WI38 (cell line): Measurements from ENCODE around the gene TGFB2.

Experiments
- H3K4me3 ChIP-seq: 2 replicates; pipeline ENCODE4 v1.5.1; 2011; ENCODE audit warnings: low read depth, mild to moderate bottlenecking, control low read depth, low read length
- TF ChIP-seq, protein P1 (sequence below): IDR thresholded peaks from 2 replicates; pipeline ENCODE4 v1.5.1; 2012; ENCODE audit warnings: low read depth, mild to moderate bottlenecking, control low read depth, low read length

Gene TGFB2

DNA sequence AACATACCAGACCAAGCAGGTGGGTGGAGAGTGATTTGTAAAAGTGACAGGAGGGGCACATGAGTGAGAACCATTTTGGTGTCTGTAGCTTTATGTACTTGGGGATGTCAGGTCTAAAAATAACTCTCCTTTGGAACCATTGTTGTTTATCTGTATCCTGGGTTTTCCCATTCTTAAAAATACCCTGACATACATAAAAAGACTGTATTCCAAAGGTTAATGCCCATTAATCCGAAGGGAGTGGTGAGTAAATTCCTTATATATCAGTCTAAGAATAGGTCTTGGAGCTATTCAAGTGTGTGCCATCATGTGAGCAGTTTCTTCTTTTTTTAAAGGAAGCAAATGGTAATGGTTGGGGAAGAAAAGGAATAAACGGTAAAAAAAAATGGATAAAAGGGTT lies 117.5 kb downstream of the TGFB2 start:
- TF ChIP-seq, protein P1, sequence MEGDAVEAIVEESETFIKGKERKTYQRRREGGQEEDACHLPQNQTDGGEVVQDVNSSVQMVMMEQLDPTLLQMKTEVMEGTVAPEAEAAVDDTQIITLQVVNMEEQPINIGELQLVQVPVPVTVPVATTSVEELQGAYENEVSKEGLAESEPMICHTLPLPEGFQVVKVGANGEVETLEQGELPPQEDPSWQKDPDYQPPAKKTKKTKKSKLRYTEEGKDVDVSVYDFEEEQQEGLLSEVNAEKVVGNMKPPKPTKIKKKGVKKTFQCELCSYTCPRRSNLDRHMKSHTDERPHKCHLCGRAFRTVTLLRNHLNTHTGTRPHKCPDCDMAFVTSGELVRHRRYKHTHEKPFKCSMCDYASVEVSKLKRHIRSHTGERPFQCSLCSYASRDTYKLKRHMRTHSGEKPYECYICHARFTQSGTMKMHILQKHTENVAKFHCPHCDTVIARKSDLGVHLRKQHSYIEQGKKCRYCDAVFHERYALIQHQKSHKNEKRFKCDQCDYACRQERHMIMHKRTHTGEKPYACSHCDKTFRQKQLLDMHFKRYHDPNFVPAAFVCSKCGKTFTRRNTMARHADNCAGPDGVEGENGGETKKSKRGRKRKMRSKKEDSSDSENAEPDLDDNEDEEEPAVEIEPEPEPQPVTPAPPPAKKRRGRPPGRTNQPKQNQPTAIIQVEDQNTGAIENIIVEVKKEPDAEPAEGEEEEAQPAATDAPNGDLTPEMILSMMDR = no peak
- no peak overlapping the region for H3K4me3 ChIP-seq

DNA sequence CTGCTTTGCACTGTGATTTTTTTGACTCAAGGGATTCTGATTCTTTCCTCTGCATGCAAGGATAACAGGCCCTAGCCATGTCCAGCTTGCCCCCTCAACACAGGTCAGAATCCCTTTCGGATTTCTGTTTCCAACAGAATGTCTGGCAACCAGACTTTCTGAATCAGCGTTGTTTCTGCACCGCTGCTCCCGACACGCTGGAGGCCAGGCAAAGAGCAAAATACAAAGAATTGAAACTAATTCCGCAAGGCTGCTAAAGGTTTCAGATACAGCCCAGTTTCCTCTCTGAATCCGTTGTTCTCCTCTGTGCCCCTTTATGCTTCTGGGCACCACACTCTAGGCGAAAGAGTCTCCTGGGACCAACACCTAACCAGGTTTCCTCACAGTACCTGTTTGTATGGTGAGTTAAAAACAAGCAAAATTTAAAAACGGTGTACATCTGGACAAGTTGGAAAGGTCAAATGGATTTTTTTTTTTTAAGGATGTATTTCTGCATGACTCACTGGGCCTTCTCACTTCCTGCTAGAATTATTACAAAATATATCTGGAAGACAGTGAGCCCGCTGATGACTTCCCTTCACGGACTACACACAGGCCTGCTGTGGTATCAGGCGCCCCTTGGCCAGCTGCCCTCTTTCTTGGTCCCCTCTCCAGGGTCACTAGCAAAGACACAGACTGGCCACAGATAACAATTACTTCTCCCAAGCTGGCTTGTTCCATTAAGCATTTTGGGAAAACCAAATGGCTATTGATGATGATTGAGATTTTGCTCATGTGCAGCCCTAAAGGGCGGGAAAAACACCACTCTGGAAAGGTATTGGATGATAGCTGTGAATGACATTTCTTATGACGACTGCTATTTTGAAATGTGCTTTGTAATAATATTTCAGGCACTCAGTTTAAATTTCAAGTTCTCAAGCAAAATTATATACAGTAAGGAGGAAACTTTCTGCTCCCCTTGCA lies 118.3 kb downstream of the TGFB2 start:
- H3K4me3 ChIP-seq = no peak overlapping the region
- TF ChIP-seq, protein P1 = no peak

DNA sequence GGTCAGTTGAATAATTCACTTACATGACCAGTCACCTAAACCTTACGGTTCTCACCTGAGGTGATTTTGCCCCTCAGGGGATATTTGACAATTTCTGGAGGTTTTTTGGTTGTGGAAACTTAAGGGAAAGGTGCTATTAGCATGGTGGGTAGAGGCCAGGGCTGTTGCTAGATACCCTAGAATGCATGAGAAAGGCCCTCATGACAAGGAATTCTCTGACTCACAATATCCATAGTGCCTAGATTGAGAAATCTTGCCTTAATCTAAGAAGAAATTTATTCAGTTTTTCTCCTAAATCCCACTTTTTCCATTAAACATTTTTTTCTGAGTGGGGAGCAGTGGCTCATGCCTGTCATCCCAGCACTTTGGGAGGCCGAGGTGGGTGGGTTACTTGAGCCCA lies 119.7 kb downstream of the TGFB2 start:
- TF ChIP-seq, protein P1 = no peak
- no peak overlapping the region for H3K4me3 ChIP-seq

DNA sequence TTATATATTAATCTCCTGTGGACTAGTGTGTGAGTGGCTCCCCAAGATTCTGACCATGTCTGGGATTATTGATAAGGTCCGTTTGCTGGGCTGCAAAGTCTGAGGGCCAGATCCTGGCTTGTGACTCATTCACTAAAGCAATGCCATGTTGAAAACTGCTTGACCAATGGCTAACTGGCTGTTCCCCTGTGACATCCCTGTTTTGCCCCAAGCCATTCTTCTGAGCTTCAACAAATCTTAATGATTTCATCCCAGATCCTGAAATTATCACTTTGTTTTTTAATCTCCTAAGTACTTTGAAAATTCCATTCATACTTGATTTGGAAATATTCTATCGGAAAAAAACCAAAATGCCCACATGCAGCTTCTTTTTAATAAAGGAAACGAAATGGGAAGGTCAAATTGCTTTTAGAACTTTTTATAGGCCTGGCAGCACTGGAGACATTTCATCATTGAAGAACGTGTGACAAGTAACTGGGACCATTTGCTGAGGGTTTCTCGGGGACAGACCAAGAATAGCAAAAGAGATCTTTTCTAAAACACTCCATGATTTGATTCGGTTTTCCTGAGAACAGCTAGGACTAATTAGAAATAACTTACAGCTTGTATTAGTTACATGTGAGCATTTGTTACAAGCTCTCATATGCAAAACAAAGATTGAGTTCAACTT lies 121.3 kb downstream of the TGFB2 start:
- H3K4me3 ChIP-seq = no peak overlapping the region
- TF ChIP-seq, protein P1 = no peak

DNA sequence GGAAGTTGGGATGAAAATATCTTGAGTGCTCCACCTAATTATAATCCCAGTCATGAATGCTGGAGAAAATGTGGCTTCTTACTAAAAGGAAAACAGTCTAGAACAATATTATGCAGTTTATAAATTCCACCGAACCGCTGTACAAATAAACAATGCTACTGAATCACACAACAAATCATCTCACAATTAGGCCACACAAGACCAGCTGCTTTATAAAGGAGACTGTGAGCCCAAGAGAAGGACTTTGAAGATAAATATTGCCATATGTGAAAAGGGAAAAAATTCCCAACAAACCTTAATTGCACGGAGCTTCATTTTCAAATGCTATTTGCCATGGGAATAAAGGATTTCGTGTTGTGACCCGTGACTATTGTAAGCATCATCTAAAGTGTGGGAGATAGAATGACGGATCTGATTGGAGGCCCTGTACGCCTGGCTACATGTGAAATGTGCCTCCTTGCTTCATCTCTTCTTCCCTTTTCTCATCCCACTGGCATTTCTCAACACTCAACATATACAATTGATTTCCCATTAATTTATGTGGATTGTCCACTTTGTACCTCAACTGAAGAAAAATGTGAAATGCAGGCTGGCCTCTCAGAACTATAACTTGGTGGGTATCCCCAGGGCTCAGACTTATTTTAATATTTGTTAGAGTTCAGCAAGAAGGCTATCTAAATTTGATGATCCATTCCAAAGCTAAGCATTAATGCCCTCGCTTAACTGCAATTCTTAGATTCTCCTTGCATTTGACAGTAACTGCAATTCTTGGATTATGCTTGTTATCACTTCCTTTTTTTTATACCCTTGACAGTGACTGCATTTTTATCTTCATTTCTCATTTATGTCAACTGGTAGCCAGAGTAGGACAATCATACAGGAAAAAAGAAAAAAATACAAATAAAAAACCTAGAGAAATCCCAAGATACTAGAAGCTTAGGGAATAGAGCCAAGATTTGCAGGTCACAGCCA lies 122.3 kb downstream of the TGFB2 start:
- TF ChIP-seq, protein P1 = no peak
- no peak overlapping the region for H3K4me3 ChIP-seq

DNA sequence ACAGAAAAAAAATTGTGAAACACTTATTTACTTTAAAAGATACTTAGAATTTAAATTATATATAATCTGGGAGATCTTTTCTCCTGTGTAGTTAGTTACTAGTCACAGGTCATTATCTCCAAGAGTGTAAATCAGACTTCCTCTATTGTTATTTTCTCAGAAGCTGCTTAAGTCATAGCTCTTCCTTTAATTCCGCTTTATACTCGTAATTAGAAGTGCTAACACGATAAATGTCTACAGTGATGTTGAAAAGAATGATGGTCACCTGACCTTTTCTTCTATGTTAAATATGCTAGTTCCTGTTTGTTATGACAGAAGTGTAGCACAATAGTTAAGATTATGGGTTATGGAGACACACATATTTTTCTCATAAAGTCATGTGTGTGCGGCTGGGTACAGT lies 123.6 kb downstream of the TGFB2 start:
- TF ChIP-seq, protein P1 = no peak
- no peak overlapping the region for H3K4me3 ChIP-seq
